ENCODE results near the gene EXOC6B. TPM values are rescaled to one million over a fixed set of nuclear protein-coding genes. Genes with fewer than 3 reads are reported as not detected.

Gene EXOC6B
- total RNA-seq, result 100 to 1,000 TPM in 1 of 4 donors, 10 to 100 TPM in 3; 54.0 to 121 (median 78.7) TPM

DNA sequence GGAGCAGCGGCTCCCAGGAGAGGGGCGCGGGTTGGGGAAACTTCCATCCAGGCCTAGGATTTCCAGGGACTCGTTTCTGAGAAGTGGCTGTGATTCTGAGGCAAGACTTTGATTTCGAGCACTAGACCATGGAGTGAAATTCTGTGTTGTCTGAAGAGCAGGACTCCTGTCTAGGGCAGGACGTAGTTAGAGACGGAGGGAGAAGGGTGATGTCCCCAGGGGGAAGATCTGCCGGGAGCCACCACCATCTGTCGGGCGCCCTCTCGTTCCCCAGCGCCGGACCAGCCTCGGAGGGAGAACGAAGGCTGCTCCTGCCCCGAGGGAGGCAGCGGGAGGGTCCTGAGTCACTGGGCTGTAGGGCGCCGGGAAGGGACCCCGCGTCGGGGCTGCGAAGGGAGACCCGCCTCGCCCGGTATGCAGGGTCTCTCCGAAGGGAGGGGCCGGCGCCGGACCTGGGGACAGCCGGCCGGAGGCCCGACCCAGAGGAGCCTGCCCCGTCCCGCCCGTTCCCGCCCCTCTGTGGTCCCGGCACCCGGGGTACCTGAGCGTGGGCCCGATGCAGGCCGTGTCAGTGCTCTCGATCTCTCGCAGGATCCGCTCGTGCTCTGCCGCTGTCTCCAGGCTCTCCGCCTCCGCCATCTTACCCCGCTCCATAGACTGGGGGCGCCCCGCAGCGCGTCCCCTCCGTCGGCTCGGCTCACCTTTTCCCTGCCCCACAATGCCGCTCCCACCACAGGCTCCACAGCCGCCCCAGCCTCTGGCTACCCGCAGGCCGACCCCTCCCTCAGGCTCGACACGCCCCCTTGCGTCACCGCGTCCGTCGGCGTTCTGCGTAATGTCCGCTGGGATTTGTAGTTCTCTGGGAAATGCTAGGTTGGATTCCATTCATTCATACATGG, at the start of gene EXOC6B:
Gene EXOC6B (minus strand): TSS at position 777 of the 899 bp plus-strand sequence.
- Histone ChIP-seq H3K27ac (peak within 1 kb of the TSS; percentile 78), H3K4me3 (peak within 1 kb of the TSS; percentile 67), H3K27me3 (no peaks in the 10 kb centered on the region), H3K4me1 (peaks cover 33% of the 10 kb centered on the region), H3K9me3 (no peaks in the 10 kb centered on the region), H3K36me3 (no peaks in the 10 kb centered on the region)
- peak; percentile 95 to 97 for DNase-seq (ENCODE audit: low spot score in 2 of 2)
- TF ChIP-seq POLR2A (IDR thresholded peaks at IDR 0.05) (peak in 1 of 2 donors; percentile 65), POLR2AphosphoS5 (IDR thresholded peaks at IDR 0.05) (peak in 1 of 3 donors; percentile 75), EP300 (IDR thresholded peaks at IDR 0.05) (no peak)
- 2% methylated on average over 25 of the region's 71 CpGs for WGBS

GRCh38 chr2:72871880-72872279, 46.0 kb upstream of the EXOC6B start:
- TF ChIP-seq POLR2AphosphoS5 (IDR thresholded peaks at IDR 0.05) (no peak), POLR2A (IDR thresholded peaks at IDR 0.05) (no peak), EP300 (IDR thresholded peaks at IDR 0.05) (no peak)
- TF ChIP-seq, protein P1, sequence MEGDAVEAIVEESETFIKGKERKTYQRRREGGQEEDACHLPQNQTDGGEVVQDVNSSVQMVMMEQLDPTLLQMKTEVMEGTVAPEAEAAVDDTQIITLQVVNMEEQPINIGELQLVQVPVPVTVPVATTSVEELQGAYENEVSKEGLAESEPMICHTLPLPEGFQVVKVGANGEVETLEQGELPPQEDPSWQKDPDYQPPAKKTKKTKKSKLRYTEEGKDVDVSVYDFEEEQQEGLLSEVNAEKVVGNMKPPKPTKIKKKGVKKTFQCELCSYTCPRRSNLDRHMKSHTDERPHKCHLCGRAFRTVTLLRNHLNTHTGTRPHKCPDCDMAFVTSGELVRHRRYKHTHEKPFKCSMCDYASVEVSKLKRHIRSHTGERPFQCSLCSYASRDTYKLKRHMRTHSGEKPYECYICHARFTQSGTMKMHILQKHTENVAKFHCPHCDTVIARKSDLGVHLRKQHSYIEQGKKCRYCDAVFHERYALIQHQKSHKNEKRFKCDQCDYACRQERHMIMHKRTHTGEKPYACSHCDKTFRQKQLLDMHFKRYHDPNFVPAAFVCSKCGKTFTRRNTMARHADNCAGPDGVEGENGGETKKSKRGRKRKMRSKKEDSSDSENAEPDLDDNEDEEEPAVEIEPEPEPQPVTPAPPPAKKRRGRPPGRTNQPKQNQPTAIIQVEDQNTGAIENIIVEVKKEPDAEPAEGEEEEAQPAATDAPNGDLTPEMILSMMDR (IDR thresholded peaks at IDR 0.05), result no peak
- Histone ChIP-seq H3K27ac (no peak overlapping the region), H3K4me1 (no peaks in the 10 kb centered on the region), H3K9me3 (no peaks in the 10 kb centered on the region), H3K36me3 (no peaks in the 10 kb centered on the region), H3K27me3 (peaks cover 21% of the 10 kb centered on the region), H3K4me3 (no peak overlapping the region)
- no peak for DNase-seq (ENCODE audit: low spot score in 2 of 2)

- WGBS, result 28% methylated on average over 1 of the region's 1 CpG
- no peak for DNase-seq (ENCODE audit: low spot score in 2 of 2)
- H3K4me3 ChIP-seq, result no peak overlapping the region
These were observed 45.2 kb upstream of the EXOC6B start for GRCh38 chr2:72871060-72871459.

DNA sequence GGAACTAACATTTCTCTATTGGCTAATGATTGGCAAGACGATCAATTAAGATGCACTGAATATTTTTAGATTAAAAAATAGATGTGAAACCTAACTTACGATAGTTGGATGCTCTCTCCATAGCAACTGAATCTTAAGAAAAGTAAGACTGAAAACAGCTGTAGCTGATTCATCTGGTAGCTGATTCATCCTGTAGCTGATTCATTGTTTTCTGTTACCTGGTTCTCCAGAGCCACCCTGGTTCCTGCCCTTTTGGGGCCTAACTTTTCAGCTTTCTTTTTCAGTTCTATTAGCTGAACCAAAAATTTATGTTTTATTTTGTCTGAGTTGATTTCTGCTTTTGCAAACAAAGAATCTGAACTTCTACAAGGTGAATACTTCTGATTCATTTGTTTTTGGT, 38.7 kb upstream of the EXOC6B start:
- peaks cover 18% of the 10 kb centered on the region for H3K27me3 ChIP-seq
- H3K4me3 ChIP-seq, result no peak overlapping the region
- H3K36me3 ChIP-seq, result no peaks in the 10 kb centered on the region
- no peak overlapping the region for H3K27ac ChIP-seq
- no peak for DNase-seq (ENCODE audit: low spot score in 2 of 2)
- H3K4me1 ChIP-seq, result peaks cover 6% of the 10 kb centered on the region
- TF ChIP-seq POLR2A (IDR thresholded peaks at IDR 0.05), result no peak
- TF ChIP-seq POLR2AphosphoS5 (IDR thresholded peaks at IDR 0.05), result no peak
- no peak for TF ChIP-seq EP300 (IDR thresholded peaks at IDR 0.05)
- TF ChIP-seq, protein P1 (IDR thresholded peaks at IDR 0.05), result no peak
- 34% methylated on average over 2 of the region's 2 CpGs for WGBS
- H3K9me3 ChIP-seq, result no peaks in the 10 kb centered on the region

More at GRCh38 chr2:72871060-72871459, 45.2 kb upstream of the EXOC6B start:
- H3K36me3 ChIP-seq, result no peaks in the 10 kb centered on the region
- no peaks in the 10 kb centered on the region for H3K9me3 ChIP-seq
- peaks cover 22% of the 10 kb centered on the region for H3K27me3 ChIP-seq
- H3K27ac ChIP-seq, result no peak overlapping the region
- H3K4me1 ChIP-seq, result no peaks in the 10 kb centered on the region
- TF ChIP-seq POLR2AphosphoS5 (IDR thresholded peaks at IDR 0.05), result no peak
- TF ChIP-seq, protein P1 (IDR thresholded peaks at IDR 0.05), result no peak
- TF ChIP-seq POLR2A (IDR thresholded peaks at IDR 0.05), result no peak
- TF ChIP-seq EP300 (IDR thresholded peaks at IDR 0.05), result no peak

GRCh38 chr2:72863046-72863445, 37.2 kb upstream of the EXOC6B start:
- H3K36me3 ChIP-seq, result no peaks in the 10 kb centered on the region
- H3K4me1 ChIP-seq, result peaks cover 7% of the 10 kb centered on the region
- 45% methylated on average over 13 of the region's 13 CpGs for WGBS
- H3K27ac ChIP-seq, result no peak overlapping the region
- H3K4me3 ChIP-seq, result peak overlapping the region; percentile 14
- no peak for DNase-seq (ENCODE audit: low spot score in 2 of 2)
- peaks cover 11% of the 10 kb centered on the region for H3K27me3 ChIP-seq
- TF ChIP-seq POLR2A (IDR thresholded peaks at IDR 0.05), result no peak
- no peak for TF ChIP-seq EP300 (IDR thresholded peaks at IDR 0.05)
- TF ChIP-seq, protein P1 (IDR thresholded peaks at IDR 0.05), result no peak
- TF ChIP-seq POLR2AphosphoS5 (IDR thresholded peaks at IDR 0.05), result no peak
- H3K9me3 ChIP-seq, result no peaks in the 10 kb centered on the region

Data from suprapubic skin (tissue), 4 donors.